ENCODE results near the gene SPTBN5.

Gene SPTBN5

GRCh38 chr15:41823502-41823901 is 70.4 kb downstream of the SPTBN5 start:
- no peak for TF ChIP-seq POLR2AphosphoS5 (IDR thresholded peaks at IDR 0.05; ENCODE audit: low read depth, low read length)
- no peak for TF ChIP-seq FOXP2 (optimal IDR thresholded peaks at IDR 0.05; ENCODE audit: borderline replicate concordance, extremely low read depth, extremely low read length, insufficient read depth)
- TF ChIP-seq REST (IDR thresholded peaks at IDR 0.05; ENCODE audit: insufficient read depth in 1 of 2, low read depth in 2 of 2, low read length in 2 of 2), result no peak
- TF ChIP-seq SIN3A (IDR thresholded peaks at IDR 0.05; ENCODE audit: borderline replicate concordance, insufficient read depth, low read length), result no peak
- TF ChIP-seq TAF1 (IDR thresholded peaks at IDR 0.05; ENCODE audit: borderline replicate concordance, insufficient read depth, low read length), result no peak

- TF ChIP-seq FOXP2 (optimal IDR thresholded peaks at IDR 0.05; ENCODE audit: borderline replicate concordance, extremely low read depth, extremely low read length, insufficient read depth) (no peak), SIN3A (IDR thresholded peaks at IDR 0.05; ENCODE audit: borderline replicate concordance, insufficient read depth, low read length) (no peak), POLR2AphosphoS5 (IDR thresholded peaks at IDR 0.05; ENCODE audit: low read depth, low read length) (no peak), REST (IDR thresholded peaks at IDR 0.05; ENCODE audit: insufficient read depth in 1 of 2, low read depth in 2 of 2, low read length in 2 of 2) (no peak)
Observed at GRCh38 chr15:41822957-41823356, 70.9 kb downstream of the SPTBN5 start.

- TF ChIP-seq REST (IDR thresholded peaks at IDR 0.05; ENCODE audit: insufficient read depth in 1 of 2, low read depth in 2 of 2, low read length in 2 of 2) (no peak), POLR2AphosphoS5 (IDR thresholded peaks at IDR 0.05; ENCODE audit: low read depth, low read length) (no peak), SIN3A (IDR thresholded peaks at IDR 0.05; ENCODE audit: borderline replicate concordance, insufficient read depth, low read length) (no peak), TAF1 (IDR thresholded peaks at IDR 0.05; ENCODE audit: borderline replicate concordance, insufficient read depth, low read length) (no peak), FOXP2 (optimal IDR thresholded peaks at IDR 0.05; ENCODE audit: borderline replicate concordance, extremely low read depth, extremely low read length, insufficient read depth) (no peak)
Observed at GRCh38 chr15:41822471-41822870, 71.4 kb downstream of the SPTBN5 start.

GRCh38 chr15:41821831-41822230 is 72.0 kb downstream of the SPTBN5 start:
- TF ChIP-seq SIN3A (IDR thresholded peaks at IDR 0.05; ENCODE audit: borderline replicate concordance, insufficient read depth, low read length), result no peak
- no peak for TF ChIP-seq REST (IDR thresholded peaks at IDR 0.05; ENCODE audit: insufficient read depth in 1 of 2, low read depth in 2 of 2, low read length in 2 of 2)
- TF ChIP-seq POLR2AphosphoS5 (IDR thresholded peaks at IDR 0.05; ENCODE audit: low read depth, low read length), result no peak
- TF ChIP-seq TAF1 (IDR thresholded peaks at IDR 0.05; ENCODE audit: borderline replicate concordance, insufficient read depth, low read length), result no peak
- TF ChIP-seq FOXP2 (optimal IDR thresholded peaks at IDR 0.05; ENCODE audit: borderline replicate concordance, extremely low read depth, extremely low read length, insufficient read depth), result no peak
